ENCODE data around the gene AGFG2.

The AGFG2 gene

GRCh38 chr7:100590077-100590737, 51.2 kb downstream of the AGFG2 start:
- Histone ChIP-seq H3K4me3 (ENCODE audit: low read depth in 1 of 2, low read length in 1 of 2) (no peak overlapping the region), H3K27ac (no peak overlapping the region), H3K9me3 (no peaks in the 10 kb centered on the region), H3K27me3 (peaks cover 30% of the 10 kb centered on the region), H3K4me1 (ENCODE audit: control insufficient read depth in 1 of 2, insufficient read depth in 1 of 2, low read depth in 1 of 2, low read length in 1 of 2) (peaks cover 10 to 14% of the 10 kb centered on the region in 2 experiments), H3K36me3 (no peaks in the 10 kb centered on the region)
- TF ChIP-seq CTCF (IDR thresholded peaks at IDR 0.05): no peak

- Histone ChIP-seq H3K4me3 (ENCODE audit: low read depth in 1 of 2, low read length in 1 of 2) (no peak overlapping the region), H3K27ac (no peak overlapping the region), H3K4me1 (ENCODE audit: control insufficient read depth in 1 of 2, insufficient read depth in 1 of 2, low read depth in 1 of 2, low read length in 1 of 2) (peaks cover 9 to 10% of the 10 kb centered on the region in 2 experiments), H3K27me3 (peaks cover 30% of the 10 kb centered on the region), H3K36me3 (no peaks in the 10 kb centered on the region), H3K9me3 (no peaks in the 10 kb centered on the region)
- TF ChIP-seq CTCF (IDR thresholded peaks at IDR 0.05): no peak
These were observed 52.6 kb downstream of the AGFG2 start for GRCh38 chr7:100591596-100591995.

GRCh38 chr7:100595188-100595587, 56.2 kb downstream of the AGFG2 start:
- Histone ChIP-seq H3K9me3 (no peaks in the 10 kb centered on the region), H3K27me3 (peaks cover 17% of the 10 kb centered on the region), H3K4me1 (ENCODE audit: control insufficient read depth in 1 of 2, insufficient read depth in 1 of 2, low read depth in 1 of 2, low read length in 1 of 2) (no peaks in the 10 kb centered on the region), H3K36me3 (no peaks in the 10 kb centered on the region), H3K27ac (no peak overlapping the region), H3K4me3 (ENCODE audit: low read depth in 1 of 2, low read length in 1 of 2) (no peak overlapping the region)
- TF ChIP-seq CTCF (IDR thresholded peaks at IDR 0.05): no peak

GRCh38 chr7:100598425-100598824, 59.4 kb downstream of the AGFG2 start:
- Histone ChIP-seq H3K4me1 (ENCODE audit: control insufficient read depth in 1 of 2, insufficient read depth in 1 of 2, low read depth in 1 of 2, low read length in 1 of 2) (peaks cover under 1 to 1% of the 10 kb centered on the region in 2 experiments), H3K36me3 (no peaks in the 10 kb centered on the region), H3K9me3 (no peaks in the 10 kb centered on the region), H3K27me3 (peaks cover 30% of the 10 kb centered on the region), H3K4me3 (ENCODE audit: low read depth in 1 of 2, low read length in 1 of 2) (no peak overlapping the region), H3K27ac (no peak overlapping the region)
- TF ChIP-seq CTCF (IDR thresholded peaks at IDR 0.05): no peak

GRCh38 chr7:100599911-100600729, 61.1 kb downstream of the AGFG2 start:
- H3K4me1 ChIP-seq (ENCODE audit: control insufficient read depth in 1 of 2, insufficient read depth in 1 of 2, low read depth in 1 of 2, low read length in 1 of 2): peaks cover 14 to 18% of the 10 kb centered on the region in 2 experiments
- peaks cover 44% of the 10 kb centered on the region for H3K27me3 ChIP-seq
- no peak for TF ChIP-seq CTCF (IDR thresholded peaks at IDR 0.05)
- no peaks in the 10 kb centered on the region for H3K9me3 ChIP-seq
- no peak overlapping the region for H3K4me3 ChIP-seq (ENCODE audit: low read depth in 1 of 2, low read length in 1 of 2)
- H3K36me3 ChIP-seq: no peaks in the 10 kb centered on the region
- no peak overlapping the region for H3K27ac ChIP-seq
